Measurements from ENCODE around the gene PHACTR3. TPM values are rescaled to one million over a fixed set of nuclear protein-coding genes. Genes with fewer than 3 reads are reported as not detected.

The PHACTR3 gene
- polyA plus RNA-seq, 2 of the 4 experiments (the other 2 are of a cell fraction): not detected

- 22% methylated on average over 11 of the region's 13 CpGs for WGBS (ENCODE audit: missing lambda C conversion rate)
- DNase-seq (ENCODE audit: low read depth in 1 of 2, low spot score in 1 of 2) (no peak), FAIRE-seq (no peak), ATAC-seq (no peak)
- H3K4me3 ChIP-seq: no peak overlapping the region
- no peaks in the 10 kb centered on the region for H3K9me3 ChIP-seq
- TF ChIP-seq KDM5A (IDR thresholded peaks at IDR 0.05) (no peak), KDM1A (IDR thresholded peaks at IDR 0.05; ENCODE audit: low read depth) (no peak), PBX3 (IDR thresholded peaks at IDR 0.05) (no peak), CBX8 (IDR thresholded peaks at IDR 0.05) (no peak), FOSL2 (IDR thresholded peaks at IDR 0.05) (no peak), FOSL2 (CRISPR knock-in tag; IDR thresholded peaks at IDR 0.05) (no peak), POLR2A (IDR thresholded peaks at IDR 0.05; ENCODE audit: low read length) (no peak), HMGXB4 (CRISPR knock-in tag; IDR thresholded peaks at IDR 0.05; ENCODE audit: borderline replicate concordance) (no peak), HEYL (CRISPR knock-in tag; IDR thresholded peaks at IDR 0.05) (no peak), MAX (IDR thresholded peaks at IDR 0.05) (no peak), HDAC2 (IDR thresholded peaks at IDR 0.05) (no peak), E2F6 (IDR thresholded peaks at IDR 0.05; ENCODE audit: borderline replicate concordance, low read depth) (no peak)
- ChIA-PET POLR2A (no interaction called here), CTCF (interaction anchor here (0.6 kb wide), 1 partner anchor 17 kb away, joined by 3 read pairs; no protein-coding TSS in a partner anchor)
- no peaks in the 10 kb centered on the region for H3K4me1 ChIP-seq
- no peak overlapping the region for H3K4me2 ChIP-seq
- H3K27ac ChIP-seq: no peak overlapping the region
These were observed 124.5 kb downstream of the PHACTR3 start for GRCh38 chr20:59728722-59729430.

- TF ChIP-seq MAFK (IDR thresholded peaks at IDR 0.05; ENCODE audit: partially characterized antibody) (no peak), CBX2 (IDR thresholded peaks at IDR 0.05; ENCODE audit: borderline replicate concordance, low read depth) (no peak), HOXA7 (CRISPR knock-in tag; IDR thresholded peaks at IDR 0.05) (no peak), ZC3H11A (IDR thresholded peaks at IDR 0.05) (no peak), SREBF2 (IDR thresholded peaks at IDR 0.05) (no peak), RCOR1 (IDR thresholded peaks at IDR 0.05; ENCODE audit: low read depth, low read length) (no peak), RNF2 (IDR thresholded peaks at IDR 0.05; ENCODE audit: borderline replicate concordance, low read depth) (no peak), HOXB5 (CRISPR knock-in tag; IDR thresholded peaks at IDR 0.05) (no peak), HMGXB4 (CRISPR knock-in tag; IDR thresholded peaks at IDR 0.05; ENCODE audit: borderline replicate concordance) (no peak), RAD21 (conservative IDR thresholded peaks at IDR 0.05 in 1 of 2, IDR thresholded peaks at IDR 0.05 in 1 of 2) (no peak), TFCP2L1 (CRISPR knock-in tag; IDR thresholded peaks at IDR 0.05) (no peak), CHD2 (IDR thresholded peaks at IDR 0.05; ENCODE audit: low read length, partially characterized antibody) (no peak), EHF (CRISPR knock-in tag; IDR thresholded peaks at IDR 0.05) (no peak)
- no peaks in the 10 kb centered on the region for H3K9me3 ChIP-seq
- H3K4me1 ChIP-seq: no peaks in the 10 kb centered on the region
- 62% methylated on average over 5 of the region's 5 CpGs for WGBS (ENCODE audit: missing lambda C conversion rate)
- FAIRE-seq (no peak), ATAC-seq (no peak), DNase-seq (ENCODE audit: low read depth in 1 of 2, low spot score in 1 of 2) (no peak)
- H3K4me3 ChIP-seq: no peak overlapping the region
- H3K4me2 ChIP-seq: no peak overlapping the region
- no peak overlapping the region for H3K27ac ChIP-seq
- POLR2A ChIA-PET: no interaction called here
- CTCF ChIA-PET: interaction anchor here (0.9 to 1.6 kb wide), 2 partner anchors 131 to 159 kb away, joined by 3 to 4 read pairs; no protein-coding TSS in a partner anchor
These were observed 125.2 kb downstream of the PHACTR3 start for GRCh38 chr20:59729506-59729905.

All from A549 (cell line).